Measurements from ENCODE around the gene CENPS. TPM values are rescaled to one million over a fixed set of nuclear protein-coding genes. Genes with fewer than 3 reads are reported as not detected.

CENPS gene
- total and polyA plus RNA-seq, 9 of the 15 experiments (the other 6 are each of a cell fraction or from before 2014, with no cell fraction given): 10.2 to 36.0 (median 26.0) TPM

DNA sequence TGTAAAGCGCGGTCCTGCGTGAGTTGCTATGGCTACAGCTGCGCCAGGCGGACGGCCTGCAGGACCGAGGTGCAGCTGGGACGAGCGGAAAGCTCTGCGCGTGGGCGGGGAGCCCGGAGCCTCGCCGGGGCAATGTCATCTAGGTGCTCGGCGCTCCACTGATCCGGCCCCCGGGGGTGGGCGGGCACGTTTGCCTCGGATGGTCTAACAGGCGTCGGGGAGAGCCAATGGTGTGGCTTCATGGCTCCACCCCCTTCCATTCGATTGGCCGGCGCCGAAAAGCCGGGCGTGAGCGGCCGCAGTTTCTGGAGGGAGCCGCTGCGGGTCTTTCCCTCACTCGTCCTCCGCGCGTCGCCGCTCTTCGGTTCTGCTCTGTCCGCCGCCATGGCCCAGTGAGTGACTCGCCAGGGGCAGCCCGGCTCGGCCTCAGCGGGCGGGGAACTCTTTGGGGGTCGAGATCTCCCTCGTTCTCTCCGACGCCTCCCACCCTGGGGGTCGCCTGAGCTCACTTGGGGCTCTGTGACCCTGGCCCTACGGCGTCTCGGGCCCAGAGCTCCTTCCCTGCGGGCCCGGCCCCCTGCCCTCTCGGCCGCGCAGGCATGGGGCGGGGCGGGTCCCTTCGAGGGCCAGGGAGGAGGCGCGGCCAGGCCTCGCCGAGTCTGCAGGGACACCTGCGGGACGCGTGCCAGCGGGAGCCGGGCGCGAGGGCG lies 31.3 kb upstream of the CENPS start, which contains the start of gene PGD (continued):
- TF ChIP-seq, protein P1, sequence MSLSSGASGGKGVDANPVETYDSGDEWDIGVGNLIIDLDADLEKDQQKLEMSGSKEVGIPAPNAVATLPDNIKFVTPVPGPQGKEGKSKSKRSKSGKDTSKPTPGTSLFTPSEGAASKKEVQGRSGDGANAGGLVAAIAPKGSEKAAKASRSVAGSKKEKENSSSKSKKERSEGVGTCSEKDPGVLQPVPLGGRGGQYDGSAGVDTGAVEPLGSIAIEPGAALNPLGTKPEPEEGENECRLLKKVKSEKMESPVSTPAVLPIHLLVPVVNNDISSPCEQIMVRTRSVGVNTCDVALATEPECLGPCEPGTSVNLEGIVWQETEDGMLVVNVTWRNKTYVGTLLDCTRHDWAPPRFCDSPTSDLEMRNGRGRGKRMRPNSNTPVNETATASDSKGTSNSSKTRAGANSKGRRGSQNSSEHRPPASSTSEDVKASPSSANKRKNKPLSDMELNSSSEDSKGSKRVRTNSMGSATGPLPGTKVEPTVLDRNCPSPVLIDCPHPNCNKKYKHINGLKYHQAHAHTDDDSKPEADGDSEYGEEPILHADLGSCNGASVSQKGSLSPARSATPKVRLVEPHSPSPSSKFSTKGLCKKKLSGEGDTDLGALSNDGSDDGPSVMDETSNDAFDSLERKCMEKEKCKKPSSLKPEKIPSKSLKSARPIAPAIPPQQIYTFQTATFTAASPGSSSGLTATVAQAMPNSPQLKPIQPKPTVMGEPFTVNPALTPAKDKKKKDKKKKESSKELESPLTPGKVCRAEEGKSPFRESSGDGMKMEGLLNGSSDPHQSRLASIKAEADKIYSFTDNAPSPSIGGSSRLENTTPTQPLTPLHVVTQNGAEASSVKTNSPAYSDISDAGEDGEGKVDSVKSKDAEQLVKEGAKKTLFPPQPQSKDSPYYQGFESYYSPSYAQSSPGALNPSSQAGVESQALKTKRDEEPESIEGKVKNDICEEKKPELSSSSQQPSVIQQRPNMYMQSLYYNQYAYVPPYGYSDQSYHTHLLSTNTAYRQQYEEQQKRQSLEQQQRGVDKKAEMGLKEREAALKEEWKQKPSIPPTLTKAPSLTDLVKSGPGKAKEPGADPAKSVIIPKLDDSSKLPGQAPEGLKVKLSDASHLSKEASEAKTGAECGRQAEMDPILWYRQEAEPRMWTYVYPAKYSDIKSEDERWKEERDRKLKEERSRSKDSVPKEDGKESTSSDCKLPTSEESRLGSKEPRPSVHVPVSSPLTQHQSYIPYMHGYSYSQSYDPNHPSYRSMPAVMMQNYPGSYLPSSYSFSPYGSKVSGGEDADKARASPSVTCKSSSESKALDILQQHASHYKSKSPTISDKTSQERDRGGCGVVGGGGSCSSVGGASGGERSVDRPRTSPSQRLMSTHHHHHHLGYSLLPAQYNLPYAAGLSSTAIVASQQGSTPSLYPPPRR (CRISPR knock-in tag; IDR thresholded peaks at IDR 0.05; ENCODE audit: borderline replicate concordance): peak; percentile 40; the same call in 1 of the 2 replicates
- TF ChIP-seq ZBTB12 (CRISPR knock-in tag; IDR thresholded peaks at IDR 0.05): peak; percentile 47
- peak in 1 of 3 experiments; percentile 66; a peak in 1 of 6 replicates for TF ChIP-seq ZBTB11 (CRISPR knock-in tag; IDR thresholded peaks at IDR 0.05)
- TF ChIP-seq, protein P2, sequence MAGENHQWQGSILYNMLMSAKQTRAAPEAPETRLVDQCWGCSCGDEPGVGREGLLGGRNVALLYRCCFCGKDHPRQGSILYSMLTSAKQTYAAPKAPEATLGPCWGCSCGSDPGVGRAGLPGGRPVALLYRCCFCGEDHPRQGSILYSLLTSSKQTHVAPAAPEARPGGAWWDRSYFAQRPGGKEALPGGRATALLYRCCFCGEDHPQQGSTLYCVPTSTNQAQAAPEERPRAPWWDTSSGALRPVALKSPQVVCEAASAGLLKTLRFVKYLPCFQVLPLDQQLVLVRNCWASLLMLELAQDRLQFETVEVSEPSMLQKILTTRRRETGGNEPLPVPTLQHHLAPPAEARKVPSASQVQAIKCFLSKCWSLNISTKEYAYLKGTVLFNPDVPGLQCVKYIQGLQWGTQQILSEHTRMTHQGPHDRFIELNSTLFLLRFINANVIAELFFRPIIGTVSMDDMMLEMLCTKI (IDR thresholded peaks at IDR 0.05; ENCODE audit: partially characterized antibody): no peak
- no peak for TF ChIP-seq SETDB1 (IDR thresholded peaks at IDR 0.05; ENCODE audit: low read length)
- peak; percentile 78; the same call in 1 of the 2 replicates for TF ChIP-seq ZBED1 (IDR thresholded peaks at IDR 0.05)
- peak; percentile 91 for TF ChIP-seq ZNF592 (IDR thresholded peaks at IDR 0.05)
- no peak for TF ChIP-seq TCFL5 (CRISPR knock-in tag; conservative IDR thresholded peaks at IDR 0.05)
- TF ChIP-seq PRPF4 (IDR thresholded peaks at IDR 0.05; ENCODE audit: insufficient read depth, low read depth, low read length, poor library complexity, severe bottlenecking): peak; percentile 70
- no peak for TF ChIP-seq MTA1 (IDR thresholded peaks at IDR 0.05; ENCODE audit: borderline replicate concordance)

Data from K562 (cell line).